Activated T-cell treated with anti-CD3 and anti-CD28 coated beads, Interleukin-2, amount 50 U/mL, for 24 hours (primary cell): ENCODE results near the gene MMP24.
"Not testable (repeated sequence)": the region's sequence is repeated elsewhere in the genome, so short reads cannot be mapped to it uniquely, and the experiment has no call there.

Experiments
- DNase-seq: peaks from one replicate; pipeline ENCODE4 v3.0.0-alpha.2; 2020
- H3K27ac Mint-ChIP-seq: 2 replicates; pipeline ENCODE4 v1.8.0; 2020; ENCODE audit warnings: mild to moderate bottlenecking, mixed read lengths
- H3K27me3 Mint-ChIP-seq: 2 replicates; pipeline ENCODE4 v1.8.0; 2020; ENCODE audit warnings: mixed read lengths
- H3K36me3 Mint-ChIP-seq: 2 replicates; pipeline ENCODE4 v1.8.0; 2020; ENCODE audit warnings: low read depth, mixed read lengths
- H3K4me1 Mint-ChIP-seq: 2 replicates; pipeline ENCODE4 v1.8.0; 2020; ENCODE audit warnings: low read depth, mixed read lengths
- H3K4me3 Mint-ChIP-seq: 2 replicates; pipeline ENCODE4 v1.8.0; 2020; ENCODE audit warnings: mild to moderate bottlenecking, moderate library complexity, mixed read lengths
- H3K9me3 Mint-ChIP-seq: 2 replicates; pipeline ENCODE4 v1.8.0; 2020; ENCODE audit warnings: mixed read lengths

The MMP24 gene

DNA sequence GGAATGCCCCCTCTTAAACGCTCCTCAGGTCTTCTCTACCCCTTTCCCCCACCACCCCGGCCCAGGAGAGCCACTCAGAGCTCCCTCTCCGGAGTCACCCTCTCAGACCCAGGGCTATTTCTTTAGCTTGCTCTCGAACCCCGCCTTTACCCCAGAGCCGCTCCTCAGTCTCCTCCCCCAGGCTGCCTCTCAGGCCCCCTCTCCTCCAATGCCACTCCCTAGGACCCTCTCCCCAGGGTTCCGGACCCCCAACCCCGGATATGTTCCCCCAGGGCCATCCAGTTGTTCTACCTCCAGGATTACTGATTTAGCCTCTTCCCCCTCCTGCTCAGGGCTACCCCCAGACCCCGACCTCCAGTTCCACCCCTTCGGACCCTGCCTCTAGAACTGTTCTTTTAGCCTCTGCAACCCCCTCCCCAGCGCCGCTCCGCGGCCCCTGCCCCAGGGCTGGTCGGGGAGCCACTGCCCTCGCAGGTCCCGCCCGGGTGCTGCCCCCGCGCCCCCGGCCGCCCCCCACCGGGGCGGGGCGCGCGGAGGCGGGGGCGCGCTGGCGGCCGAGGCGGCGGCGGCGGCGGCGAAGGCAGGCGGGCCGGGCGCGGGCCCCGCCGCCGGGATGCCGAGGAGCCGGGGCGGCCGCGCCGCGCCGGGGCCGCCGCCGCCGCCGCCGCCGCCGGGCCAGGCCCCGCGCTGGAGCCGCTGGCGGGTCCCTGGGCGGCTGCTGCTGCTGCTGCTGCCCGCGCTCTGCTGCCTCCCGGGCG, at the start of gene MMP24:
TSS of gene MMP24 (plus strand) at position 565 of the 758 bp plus-strand sequence. CDS start at position 614, 49 bp downstream.
- H3K4me1 Mint-ChIP-seq, result peaks cover 4% of the 10 kb centered on the region
- peak within 1 kb of the TSS; percentile 65 for H3K4me3 Mint-ChIP-seq
- H3K9me3 Mint-ChIP-seq, result no peaks in the 10 kb centered on the region
- H3K27ac Mint-ChIP-seq, result no peak within 1 kb of the TSS
- peaks cover 40% of the 10 kb centered on the region for H3K27me3 Mint-ChIP-seq
- peaks cover 5% of the 10 kb centered on the region for H3K36me3 Mint-ChIP-seq
- no peak for DNase-seq

DNA sequence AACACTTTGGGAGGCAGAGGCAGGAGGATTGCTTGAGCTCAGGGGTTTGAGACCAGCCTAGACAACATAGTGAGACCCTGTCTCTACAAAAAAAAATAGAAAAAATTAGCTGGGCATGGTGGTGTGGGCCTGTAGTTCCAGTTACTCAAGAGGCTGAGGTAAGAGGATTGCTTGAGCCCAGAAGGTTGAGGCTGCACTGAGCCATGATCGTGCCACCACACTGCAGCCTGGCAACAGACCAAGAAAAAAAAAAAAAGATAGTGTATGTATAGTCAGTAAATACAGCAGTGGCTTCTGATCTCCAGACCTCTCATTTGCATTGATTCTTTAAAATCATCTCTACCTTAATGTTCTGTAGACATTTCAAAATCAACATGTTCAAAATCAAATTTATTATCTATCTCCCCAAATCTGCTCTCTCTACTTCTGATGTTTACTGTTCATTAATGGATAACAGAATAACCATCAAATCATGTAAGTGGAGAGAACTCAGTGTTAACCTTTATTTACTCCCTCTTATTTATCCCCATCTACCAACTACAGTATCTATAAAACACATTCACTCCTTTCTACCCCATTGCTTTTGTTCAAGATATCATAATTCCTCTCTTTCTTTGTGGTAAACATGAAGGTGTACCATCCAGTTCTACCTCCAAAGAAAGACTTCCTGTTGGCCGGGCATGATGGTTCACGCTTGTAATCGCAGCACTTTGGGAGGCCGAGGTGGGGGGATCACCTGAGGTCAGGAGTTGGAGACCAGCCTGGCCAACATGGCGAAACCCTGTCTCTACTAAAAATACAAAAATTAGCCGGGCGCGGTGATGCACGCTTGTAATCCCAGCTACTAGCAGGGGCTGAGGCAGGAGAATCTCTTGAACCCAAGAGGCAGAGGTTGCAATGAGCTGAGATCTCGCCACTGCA, 46.9 kb upstream of the MMP24 start:
- no peak overlapping the region for H3K4me3 Mint-ChIP-seq
- H3K36me3 Mint-ChIP-seq, result peaks cover 3% of the 10 kb centered on the region
- H3K9me3 Mint-ChIP-seq, result no peaks in the 10 kb centered on the region
- no peak for DNase-seq
- no peak overlapping the region for H3K27ac Mint-ChIP-seq
- H3K27me3 Mint-ChIP-seq, result no peaks in the 10 kb centered on the region
- H3K4me1 Mint-ChIP-seq, result no peaks in the 10 kb centered on the region

DNA sequence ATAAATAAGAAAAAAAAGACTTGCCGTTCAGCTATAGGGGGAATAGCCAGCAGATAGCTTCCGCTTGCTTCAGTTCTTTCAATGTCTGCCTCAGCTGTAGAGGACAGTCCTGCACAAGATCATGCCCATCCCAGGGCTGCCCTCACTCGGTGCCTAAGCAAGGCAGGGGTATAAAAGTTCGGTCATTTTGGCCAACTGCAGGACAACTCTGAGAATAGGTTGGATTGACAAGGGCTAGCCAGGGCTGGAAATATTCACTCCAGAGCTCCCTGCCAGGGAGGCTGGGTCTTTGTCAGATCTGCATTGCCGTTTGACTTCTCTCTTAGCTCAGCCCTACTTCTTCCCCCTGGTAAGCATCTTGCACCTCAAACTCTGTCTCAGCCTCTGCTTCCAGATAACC, 46.2 kb upstream of the MMP24 start:
- DNase-seq, result no peak
- H3K9me3 Mint-ChIP-seq, result no peaks in the 10 kb centered on the region
- no peaks in the 10 kb centered on the region for H3K4me1 Mint-ChIP-seq
- no peaks in the 10 kb centered on the region for H3K27me3 Mint-ChIP-seq
- peaks cover 3% of the 10 kb centered on the region for H3K36me3 Mint-ChIP-seq
- no peak overlapping the region for H3K27ac Mint-ChIP-seq
- no peak overlapping the region for H3K4me3 Mint-ChIP-seq

DNA sequence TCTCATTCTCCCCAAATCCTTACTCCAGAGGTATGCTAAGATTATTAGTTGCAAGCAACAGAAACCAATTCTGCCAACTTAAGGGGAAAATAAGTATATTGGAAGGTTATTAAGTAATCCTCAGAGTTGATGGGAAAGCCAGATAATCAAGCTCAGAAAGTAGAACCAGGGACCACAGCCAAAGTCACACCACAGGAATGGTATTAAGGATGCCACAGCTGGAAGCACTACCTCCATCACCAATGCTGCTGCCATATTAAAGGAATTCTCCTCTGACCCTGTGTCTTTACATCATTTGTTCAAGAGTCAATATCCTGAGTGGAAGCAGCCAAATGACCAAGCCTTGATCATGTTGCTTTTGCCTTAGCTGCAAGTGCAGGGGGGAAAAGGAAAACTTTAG, 44.8 kb upstream of the MMP24 start:
- Mint-ChIP-seq H3K4me1 (no peaks in the 10 kb centered on the region), H3K36me3 (no peaks in the 10 kb centered on the region), H3K27ac (no peak overlapping the region), H3K9me3 (no peaks in the 10 kb centered on the region), H3K4me3 (no peak overlapping the region), H3K27me3 (no peaks in the 10 kb centered on the region)
- no peak for DNase-seq

DNA sequence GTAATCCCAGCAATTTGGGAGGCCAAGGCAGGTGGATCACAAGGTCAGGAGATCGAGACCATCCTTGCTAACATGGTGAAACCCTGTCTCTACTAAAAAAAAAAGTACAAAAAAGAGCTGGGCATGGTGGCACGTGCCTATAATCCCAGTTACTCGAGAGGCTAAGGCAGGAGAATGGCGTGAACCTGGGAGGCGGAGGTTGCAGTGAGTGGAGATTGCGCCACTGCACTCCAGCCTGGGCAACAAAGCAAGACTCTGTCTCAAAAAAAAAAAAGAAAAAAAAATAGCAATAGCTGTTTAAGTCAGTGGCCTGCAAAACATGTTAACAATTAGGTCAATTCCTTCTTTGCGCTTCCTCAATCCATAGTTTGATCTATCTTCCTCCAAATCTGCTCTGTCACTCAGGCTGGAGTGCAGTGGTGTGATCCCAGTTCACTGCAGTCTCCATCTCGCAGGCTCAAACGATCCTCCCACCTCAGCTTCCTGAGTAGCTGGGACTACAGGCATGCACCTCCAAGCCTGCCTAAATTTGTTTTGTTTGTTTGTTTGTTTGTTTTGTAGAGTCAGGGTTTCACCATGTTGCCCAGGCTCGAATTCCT, 39.7 kb upstream of the MMP24 start:
- not testable (repeated sequence) for H3K4me1 Mint-ChIP-seq, H3K27me3 Mint-ChIP-seq, H3K4me3 Mint-ChIP-seq, H3K36me3 Mint-ChIP-seq, DNase-seq, H3K9me3 Mint-ChIP-seq, H3K27ac Mint-ChIP-seq

DNA sequence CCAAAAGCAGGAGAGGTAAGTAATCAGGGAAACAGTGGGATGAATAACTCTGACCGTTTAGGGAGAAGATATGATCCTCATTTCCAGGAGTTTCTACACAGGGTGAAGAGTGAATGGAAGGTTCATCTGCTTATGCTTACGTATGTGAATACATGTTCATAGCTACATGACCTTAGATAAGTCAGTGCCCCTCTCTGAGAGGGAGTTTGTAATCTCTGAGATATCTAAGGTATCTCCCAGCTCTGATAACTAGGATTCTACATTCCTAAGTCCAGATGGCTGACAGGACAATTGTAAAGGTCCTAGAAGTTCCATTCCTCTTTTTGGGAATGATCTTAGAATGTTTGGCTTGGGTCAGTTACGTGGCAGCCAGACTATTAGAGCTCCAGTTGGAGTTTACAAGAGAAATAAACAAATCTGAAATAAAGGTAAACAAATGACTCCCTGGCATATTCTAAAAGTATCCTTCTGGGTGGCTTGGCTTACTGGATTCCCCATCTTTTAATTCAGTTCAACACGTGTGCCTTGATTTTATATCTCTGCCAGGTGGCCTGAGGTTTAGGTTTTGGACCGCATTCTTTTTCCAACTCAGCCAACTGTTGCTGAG, 38.8 kb upstream of the MMP24 start:
- H3K4me3 Mint-ChIP-seq, result no peak overlapping the region
- no peak for DNase-seq
- H3K36me3 Mint-ChIP-seq, result no peaks in the 10 kb centered on the region
- no peak overlapping the region for H3K27ac Mint-ChIP-seq
- H3K4me1 Mint-ChIP-seq, result no peaks in the 10 kb centered on the region
- H3K9me3 Mint-ChIP-seq, result no peaks in the 10 kb centered on the region
- no peaks in the 10 kb centered on the region for H3K27me3 Mint-ChIP-seq

DNA sequence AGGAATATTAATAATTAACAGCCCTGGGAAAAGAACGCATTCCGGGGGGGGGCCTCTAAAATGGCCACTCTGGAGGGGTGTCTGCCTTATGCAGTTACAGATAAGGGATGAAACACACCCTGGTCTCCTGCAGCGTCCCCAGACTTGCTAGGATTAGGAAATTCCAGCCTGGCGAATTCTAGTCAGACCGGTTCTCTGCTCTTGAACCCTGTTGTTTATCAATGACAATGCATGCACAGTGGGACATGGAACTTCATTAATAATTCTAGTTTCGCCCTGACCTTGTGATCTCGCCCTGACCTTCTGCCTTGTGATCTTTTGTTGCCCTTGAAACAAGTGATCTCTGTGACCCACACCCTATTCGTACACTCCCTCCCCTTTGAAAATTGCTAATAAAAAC, 37.3 kb upstream of the MMP24 start:
- not testable (repeated sequence) for H3K4me3 Mint-ChIP-seq, H3K27me3 Mint-ChIP-seq, H3K27ac Mint-ChIP-seq, H3K9me3 Mint-ChIP-seq, H3K4me1 Mint-ChIP-seq, DNase-seq, H3K36me3 Mint-ChIP-seq

DNA sequence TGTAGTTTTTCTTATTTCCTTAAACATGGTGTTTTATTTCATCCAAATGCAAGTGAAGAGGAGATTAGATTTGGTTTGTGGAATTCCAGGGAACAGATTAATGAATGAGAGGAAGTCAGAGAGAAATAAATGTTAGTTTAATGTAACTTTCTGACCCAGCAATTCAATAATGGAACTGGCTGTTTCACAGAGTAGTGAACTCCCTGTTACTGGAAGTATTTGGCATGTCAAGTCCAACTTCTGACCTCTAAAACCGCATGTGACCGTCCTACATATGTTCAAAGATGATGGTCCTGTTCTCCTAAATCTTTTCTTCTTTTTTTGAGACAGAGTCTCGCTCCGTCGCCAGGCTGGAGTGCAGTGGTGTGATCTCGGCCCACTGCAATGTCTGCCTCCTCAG, 35.9 kb upstream of the MMP24 start:
- no peak overlapping the region for H3K27ac Mint-ChIP-seq
- DNase-seq, result no peak
- no peaks in the 10 kb centered on the region for H3K4me1 Mint-ChIP-seq
- H3K36me3 Mint-ChIP-seq, result peaks cover 2% of the 10 kb centered on the region
- H3K4me3 Mint-ChIP-seq, result no peak overlapping the region
- peaks cover 2% of the 10 kb centered on the region for H3K9me3 Mint-ChIP-seq
- H3K27me3 Mint-ChIP-seq, result no peaks in the 10 kb centered on the region

DNA sequence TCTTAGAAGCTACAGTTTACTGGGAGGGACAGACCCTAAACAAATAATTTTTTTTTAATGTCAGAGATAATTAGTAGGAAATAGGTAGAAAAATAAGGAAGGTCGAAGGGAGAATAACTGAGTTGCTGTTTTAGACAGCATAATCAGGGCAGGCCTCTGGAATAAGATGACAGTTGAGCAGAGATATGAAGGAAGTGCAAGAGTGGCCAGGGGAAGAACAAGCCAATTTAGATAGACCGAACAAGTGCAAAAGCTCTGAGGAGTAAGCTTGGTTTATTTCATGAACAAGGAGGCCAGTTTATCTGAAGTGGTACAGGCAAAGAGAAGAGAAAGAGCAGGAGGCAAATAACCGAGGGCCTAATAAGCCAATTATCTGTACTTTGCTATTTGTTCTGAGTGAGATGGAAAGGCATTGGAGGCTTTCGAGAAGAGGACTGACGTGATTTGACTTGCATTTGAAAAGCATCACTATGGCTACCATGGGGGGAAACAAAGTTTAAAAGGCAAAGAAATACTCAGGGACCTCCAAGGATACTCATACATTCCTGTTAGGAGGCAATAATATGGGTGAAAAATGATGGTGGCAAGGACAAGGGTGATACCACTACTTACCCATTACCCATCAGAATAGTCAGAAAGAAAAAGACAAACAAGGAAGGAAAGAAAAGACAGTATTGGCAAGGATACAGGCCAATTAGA, 34.9 kb upstream of the MMP24 start:
- no peak for DNase-seq
- Mint-ChIP-seq H3K27ac (no peak overlapping the region), H3K9me3 (peaks cover 6% of the 10 kb centered on the region), H3K27me3 (no peaks in the 10 kb centered on the region), H3K4me3 (no peak overlapping the region), H3K36me3 (peaks cover 7% of the 10 kb centered on the region), H3K4me1 (no peaks in the 10 kb centered on the region)

DNA sequence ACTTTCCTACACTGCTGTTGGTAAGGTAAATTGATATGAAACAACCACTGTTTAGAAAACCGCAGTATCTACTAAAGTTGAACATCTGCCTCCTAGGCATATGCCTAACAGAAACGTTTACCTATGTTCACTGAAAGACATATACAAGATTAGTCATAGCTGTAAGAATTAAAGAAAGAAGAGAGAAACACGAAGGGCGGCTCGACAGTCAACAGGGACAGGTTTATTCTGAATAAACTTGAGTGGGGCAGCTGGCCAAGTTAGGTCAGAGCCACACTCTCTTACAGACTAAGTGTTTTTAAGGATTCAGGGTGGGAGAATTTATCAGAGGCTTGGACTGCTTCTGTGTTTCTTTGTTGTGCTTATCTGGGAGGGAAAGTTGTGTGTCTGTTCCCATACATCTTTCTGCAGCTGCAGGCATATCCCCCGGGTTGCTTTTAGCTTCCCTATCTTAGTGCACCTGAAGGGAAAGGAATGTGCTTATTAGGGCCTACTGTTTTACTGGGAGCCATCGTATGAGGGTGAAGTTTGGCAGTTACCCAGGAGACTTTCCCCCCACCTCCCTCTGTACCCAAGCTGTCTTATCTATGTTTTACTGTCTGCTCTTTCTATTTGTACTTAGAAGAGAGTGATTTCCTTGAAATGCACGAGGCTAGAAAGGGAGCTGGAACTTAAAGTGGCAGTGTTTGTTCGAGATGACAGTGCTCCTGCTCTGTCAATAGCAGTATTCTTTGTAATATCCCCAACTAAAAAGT, 34.2 kb upstream of the MMP24 start:
- Mint-ChIP-seq H3K27me3 (no peaks in the 10 kb centered on the region), H3K4me3 (no peak overlapping the region), H3K27ac (no peak overlapping the region), H3K36me3 (peaks cover 15% of the 10 kb centered on the region), H3K4me1 (no peaks in the 10 kb centered on the region), H3K9me3 (peaks cover 13% of the 10 kb centered on the region)
- no peak for DNase-seq

DNA sequence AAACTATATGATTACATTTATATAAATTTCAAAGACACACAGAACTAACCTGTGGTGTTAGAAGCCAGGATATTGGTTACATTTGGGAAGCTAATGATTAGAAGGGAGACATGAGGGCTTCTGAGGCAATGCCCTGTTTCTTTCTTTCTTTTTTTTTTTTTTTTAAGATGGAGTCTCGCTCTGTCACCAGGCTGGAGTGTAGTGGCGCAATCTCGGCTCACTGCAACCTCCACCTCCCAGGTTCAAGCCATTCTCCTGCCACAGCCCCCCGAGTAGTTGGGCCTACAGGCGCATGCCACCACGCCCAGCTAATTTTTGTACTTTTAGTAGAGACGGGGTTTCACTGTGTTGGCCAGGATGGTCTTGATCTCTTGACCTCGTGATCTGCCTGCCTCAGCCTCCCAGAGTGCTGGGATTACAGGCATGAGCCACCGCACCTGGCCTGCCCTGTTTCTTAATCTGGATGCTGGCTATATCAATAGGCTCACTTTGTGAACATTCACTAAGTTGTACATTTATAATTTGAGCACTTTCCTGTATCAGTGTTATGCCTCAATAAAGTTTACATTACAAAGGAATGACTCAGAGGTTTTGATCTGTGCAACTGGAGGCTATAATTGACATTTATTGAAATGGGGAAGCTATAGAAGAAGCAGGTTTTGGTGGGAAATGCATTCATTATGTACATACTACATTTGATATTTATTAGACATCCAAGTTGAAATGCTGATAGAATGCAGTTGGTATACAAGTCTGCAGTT, 33.3 kb upstream of the MMP24 start:
- H3K4me1 Mint-ChIP-seq, DNase-seq, H3K27me3 Mint-ChIP-seq, H3K27ac Mint-ChIP-seq, H3K4me3 Mint-ChIP-seq: not testable (repeated sequence)
- Mint-ChIP-seq H3K9me3 (peaks cover 16% of the 10 kb centered on the region), H3K36me3 (peaks cover 17% of the 10 kb centered on the region)

DNA sequence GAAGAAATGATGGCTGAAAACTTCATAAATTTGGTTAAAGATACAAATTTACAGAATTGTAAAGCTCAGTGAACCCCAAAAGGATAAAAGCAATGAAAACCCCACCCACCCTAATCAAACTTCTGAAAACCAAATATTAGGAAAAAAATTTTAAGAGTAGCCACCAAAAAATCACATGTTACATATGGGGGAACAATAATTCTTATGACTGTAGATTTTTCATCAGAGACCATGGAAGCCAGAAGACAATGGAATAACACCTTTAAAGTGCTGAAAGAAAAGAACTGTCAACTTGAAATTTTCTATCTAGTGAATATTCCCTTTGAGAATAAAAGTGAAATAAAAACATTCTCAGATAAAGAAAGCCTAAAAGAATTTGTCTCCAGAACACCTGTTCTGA, 30.2 kb upstream of the MMP24 start:
- DNase-seq, result no peak
- peaks cover 19% of the 10 kb centered on the region for H3K36me3 Mint-ChIP-seq
- H3K27ac Mint-ChIP-seq, result no peak overlapping the region
- no peak overlapping the region for H3K4me3 Mint-ChIP-seq
- H3K9me3 Mint-ChIP-seq, result peaks cover 23% of the 10 kb centered on the region
- no peaks in the 10 kb centered on the region for H3K4me1 Mint-ChIP-seq
- H3K27me3 Mint-ChIP-seq, result no peaks in the 10 kb centered on the region

DNA sequence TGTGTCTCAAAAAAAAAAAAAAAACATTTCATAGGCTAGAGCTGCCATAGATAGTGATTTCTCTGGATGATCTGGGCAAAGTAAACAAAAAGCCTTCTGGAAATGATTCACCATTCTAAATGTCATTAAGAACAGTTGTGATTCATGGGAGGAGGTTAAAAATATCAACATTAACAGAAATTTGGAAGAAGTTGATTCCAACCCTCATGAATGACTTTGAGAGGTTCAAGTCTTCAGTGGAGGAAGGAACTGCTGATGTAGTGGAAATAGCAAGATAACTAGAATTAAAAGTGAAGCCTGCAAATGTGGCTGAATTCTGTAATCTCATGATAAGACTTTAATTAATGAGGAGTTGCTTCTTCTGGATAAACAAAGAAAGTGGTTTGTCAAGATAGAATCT, 26.8 kb upstream of the MMP24 start:
- H3K27ac Mint-ChIP-seq, result no peak overlapping the region
- no peak overlapping the region for H3K4me3 Mint-ChIP-seq
- no peaks in the 10 kb centered on the region for H3K4me1 Mint-ChIP-seq
- H3K27me3 Mint-ChIP-seq, result no peaks in the 10 kb centered on the region
- DNase-seq, result no peak
- peaks cover 19% of the 10 kb centered on the region for H3K36me3 Mint-ChIP-seq
- peaks cover 23% of the 10 kb centered on the region for H3K9me3 Mint-ChIP-seq
